Measurements from ENCODE around the gene RUFY1. TPM values are rescaled to one million over a fixed set of nuclear protein-coding genes. Genes with fewer than 3 reads are reported as not detected.
"Not testable (repeated sequence)": the region's sequence is repeated elsewhere in the genome, so short reads cannot be mapped to it uniquely, and the experiment has no call there.

RUFY1 gene
- total RNA-seq, 4 donors from 2014 or later: 39.7 to 62.2 (median 47.9) TPM

GRCh38 chr5:179623003-179623905 is 72.9 kb downstream of the RUFY1 start, which contains the start of gene HNRNPH1:
HNRNPH1 (minus strand) TSS chr5:179623671; CDS start chr5:179623133, 538 bp downstream.
- DNase-seq (ENCODE audit: low spot score): peak; percentile 86
- peak; percentile 86 for ATAC-seq (ENCODE audit: low FRiP score)
- TF ChIP-seq CTCF (IDR thresholded peaks at IDR 0.05): no peak

GRCh38 chr5:179623906-179624741 is 73.8 kb downstream of the RUFY1 start:
- ATAC-seq (ENCODE audit: low FRiP score): peak; percentile 40
- no peak for TF ChIP-seq CTCF (IDR thresholded peaks at IDR 0.05)

GRCh38 chr5:179624841-179625271 is 74.5 kb downstream of the RUFY1 start:
- ATAC-seq (ENCODE audit: low FRiP score) (no peak), DNase-seq (ENCODE audit: low spot score) (no peak)
- TF ChIP-seq CTCF (IDR thresholded peaks at IDR 0.05): no peak

More at GRCh38 chr5:179623906-179624741, 73.8 kb downstream of the RUFY1 start:
- DNase-seq (ENCODE audit: low spot score): no peak

- ATAC-seq (ENCODE audit: low FRiP score); DNase-seq (ENCODE audit: low spot score): not testable (repeated sequence)
Observed at GRCh38 chr5:179633501-179634369, 83.4 kb downstream of the RUFY1 start.

- not testable (repeated sequence) for DNase-seq (ENCODE audit: low spot score)
- ATAC-seq (ENCODE audit: low FRiP score): peak; percentile 95
Observed at GRCh38 chr5:179634370-179635172, 84.2 kb downstream of the RUFY1 start.

- not testable (repeated sequence) for DNase-seq (ENCODE audit: low spot score); ATAC-seq (ENCODE audit: low FRiP score)
Observed at GRCh38 chr5:179639296-179639695, 88.9 kb downstream of the RUFY1 start.

- ATAC-seq (ENCODE audit: low FRiP score); DNase-seq (ENCODE audit: low spot score): not testable (repeated sequence)
Observed at GRCh38 chr5:179641745-179642144, 91.4 kb downstream of the RUFY1 start.

GRCh38 chr5:179642626-179643025 is 92.3 kb downstream of the RUFY1 start:
- not testable (repeated sequence) for DNase-seq (ENCODE audit: low spot score); ATAC-seq (ENCODE audit: low FRiP score)

GRCh38 chr5:179643141-179643920 is 93.0 kb downstream of the RUFY1 start:
- not testable (repeated sequence) for DNase-seq (ENCODE audit: low spot score); ATAC-seq (ENCODE audit: low FRiP score)

- not testable (repeated sequence) for ATAC-seq (ENCODE audit: low FRiP score); DNase-seq (ENCODE audit: low spot score)
Observed at GRCh38 chr5:179644766-179645165, 94.4 kb downstream of the RUFY1 start.

All from omental fat pad (tissue), 4 donors.